Measurements from ENCODE around the gene TWIST2.

TWIST2 gene

DNA sequence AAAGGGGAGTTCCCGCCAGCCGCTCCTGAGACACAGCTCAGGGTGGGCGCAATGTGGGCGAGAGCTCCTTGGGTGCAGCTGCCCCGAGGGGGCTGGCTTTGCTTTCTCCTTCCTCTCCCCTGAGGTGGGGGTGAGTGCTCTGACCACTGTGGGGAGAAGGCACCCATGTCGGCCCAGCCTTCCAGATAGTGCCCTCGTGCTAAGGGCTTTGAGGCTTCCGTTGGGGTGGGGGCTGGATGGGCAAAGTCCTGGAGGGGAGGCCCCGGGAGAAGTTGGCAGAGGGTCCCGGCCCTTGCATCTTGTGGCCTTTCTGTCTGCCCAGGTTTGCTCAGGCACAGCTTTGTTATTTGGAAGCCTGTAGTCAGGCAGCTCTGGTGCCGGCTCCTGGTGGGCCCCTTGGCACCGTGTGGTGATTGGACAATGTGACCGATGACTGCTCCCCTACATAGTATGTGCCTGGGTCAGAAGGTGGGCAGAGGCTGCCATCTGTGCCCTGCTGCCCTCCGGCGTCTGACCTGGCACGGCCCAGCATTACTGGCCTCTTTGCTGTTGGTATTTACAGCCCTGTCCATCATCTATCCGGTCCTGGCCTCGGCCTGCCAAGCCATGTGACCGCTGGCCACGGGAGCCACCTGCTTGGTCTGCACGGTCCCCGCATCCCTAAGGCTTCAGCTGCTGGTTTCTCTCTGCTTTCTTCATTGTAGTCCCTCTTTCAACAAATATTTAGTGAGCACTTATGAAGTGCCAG, 50.8 kb downstream of the TWIST2 start:
- H3K27ac ChIP-seq = no peak overlapping the region
- TF ChIP-seq FOXP2 (optimal IDR thresholded peaks at IDR 0.05; ENCODE audit: control extremely low read depth, extremely low read length, insufficient read depth) (no peak), POLR2AphosphoS5 (IDR thresholded peaks at IDR 0.05; ENCODE audit: borderline replicate concordance, low read depth, low read length) (no peak), EZH2 (IDR thresholded peaks at IDR 0.05) (no peak)

DNA sequence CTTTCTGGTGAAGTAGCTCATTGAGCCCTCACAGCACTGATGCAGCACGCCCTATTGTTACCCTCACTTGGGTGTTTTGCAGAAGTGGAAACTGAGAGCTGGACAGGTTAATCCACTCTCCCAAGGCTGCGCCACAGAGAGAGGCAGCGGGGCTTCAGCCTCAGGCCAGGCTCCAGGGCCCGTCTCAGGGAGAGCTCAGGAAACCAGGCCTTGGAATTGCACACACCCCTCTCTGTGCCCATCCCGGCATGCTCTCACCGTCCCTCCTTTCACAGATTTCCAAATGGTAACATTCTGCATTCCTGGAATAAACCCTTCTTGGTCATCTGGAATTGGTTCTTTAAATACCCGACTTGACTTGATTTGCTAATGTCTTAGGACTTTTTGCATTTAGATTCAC, 51.5 kb downstream of the TWIST2 start:
- TF ChIP-seq POLR2AphosphoS5 (IDR thresholded peaks at IDR 0.05; ENCODE audit: borderline replicate concordance, low read depth, low read length) (no peak), FOXP2 (optimal IDR thresholded peaks at IDR 0.05; ENCODE audit: control extremely low read depth, extremely low read length, insufficient read depth) (no peak), EZH2 (IDR thresholded peaks at IDR 0.05) (no peak)
- DNase-seq (ENCODE audit: low read depth, low spot score) = no peak
- H3K36me3 ChIP-seq (ENCODE audit: insufficient read depth, low read length) = no peaks in the 10 kb centered on the region
- H3K9ac ChIP-seq (ENCODE audit: insufficient read length) = no peak overlapping the region
- H3K27ac ChIP-seq = no peak overlapping the region
- H3K9me3 ChIP-seq (ENCODE audit: low read depth, low read length) = no peaks in the 10 kb centered on the region
- no peak overlapping the region for H3K4me3 ChIP-seq

More for the DNA sequence above, 50.8 kb downstream of the TWIST2 start:
- no peak for DNase-seq (ENCODE audit: low read depth, low spot score)
- H3K36me3 ChIP-seq (ENCODE audit: insufficient read depth, low read length) = no peaks in the 10 kb centered on the region
- H3K9ac ChIP-seq (ENCODE audit: insufficient read length) = no peak overlapping the region
- H3K4me3 ChIP-seq = no peak overlapping the region
- no peaks in the 10 kb centered on the region for H3K9me3 ChIP-seq (ENCODE audit: low read depth, low read length)

DNA sequence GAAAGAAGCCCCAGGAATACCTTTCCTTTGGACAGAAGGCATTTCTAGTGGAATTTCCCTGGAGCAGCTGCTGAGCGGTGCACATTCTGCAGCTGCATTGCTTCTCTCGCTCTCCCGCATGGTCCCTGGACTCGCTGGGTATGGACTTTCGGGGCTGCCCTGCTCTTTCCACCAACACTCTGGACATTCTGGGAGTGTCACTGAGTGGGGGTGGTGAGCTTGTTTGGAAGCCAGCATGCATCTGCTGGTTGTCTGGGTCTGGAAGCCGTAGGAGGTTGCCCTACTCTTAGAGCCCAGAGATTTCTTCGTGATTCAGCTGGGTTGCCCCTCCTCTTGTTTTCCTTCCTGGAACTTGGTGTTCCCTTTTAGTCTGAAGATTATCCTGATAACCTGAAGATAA, 52.6 kb downstream of the TWIST2 start:
- no peak overlapping the region for H3K4me3 ChIP-seq
- DNase-seq (ENCODE audit: low read depth, low spot score) = no peak
- H3K36me3 ChIP-seq (ENCODE audit: insufficient read depth, low read length) = no peaks in the 10 kb centered on the region
- H3K27ac ChIP-seq = no peak overlapping the region
- TF ChIP-seq POLR2AphosphoS5 (IDR thresholded peaks at IDR 0.05; ENCODE audit: borderline replicate concordance, low read depth, low read length) (no peak), FOXP2 (optimal IDR thresholded peaks at IDR 0.05; ENCODE audit: control extremely low read depth, extremely low read length, insufficient read depth) (no peak), EZH2 (IDR thresholded peaks at IDR 0.05) (no peak)
- H3K9me3 ChIP-seq (ENCODE audit: low read depth, low read length) = no peaks in the 10 kb centered on the region
- no peak overlapping the region for H3K9ac ChIP-seq (ENCODE audit: insufficient read length)

DNA sequence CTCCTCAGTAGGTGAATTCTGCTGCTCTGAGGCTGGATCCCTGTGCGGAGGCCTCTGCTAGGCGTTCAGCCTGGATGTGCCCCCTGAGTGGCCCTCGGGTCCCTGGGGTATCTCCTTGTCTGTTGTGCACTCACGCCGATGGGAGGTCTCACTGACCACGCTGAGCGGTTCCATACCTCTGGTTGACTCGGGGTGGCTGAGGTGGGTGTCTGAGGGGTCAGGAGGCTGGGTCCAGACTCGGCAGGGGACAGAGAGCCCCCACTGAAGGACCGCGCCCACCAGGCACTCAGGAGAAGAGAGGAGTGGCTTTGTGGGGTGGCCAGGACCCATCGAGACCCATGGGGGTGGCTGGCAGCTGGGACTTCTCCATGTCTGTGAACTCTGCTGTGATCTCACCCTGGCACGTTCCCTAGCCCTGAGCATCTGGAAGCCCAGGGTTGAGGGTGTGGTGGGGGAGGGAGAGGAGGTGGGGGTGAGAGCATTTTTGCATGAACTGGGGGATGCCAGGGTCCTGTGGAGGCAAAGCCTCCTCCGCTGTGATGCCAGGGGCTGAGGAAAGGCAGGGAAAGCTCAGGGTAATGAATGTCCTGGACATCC, 53.7 kb downstream of the TWIST2 start:
- no peak overlapping the region for H3K4me3 ChIP-seq
- no peaks in the 10 kb centered on the region for H3K9me3 ChIP-seq (ENCODE audit: low read depth, low read length)
- no peak for DNase-seq (ENCODE audit: low read depth, low spot score)
- no peaks in the 10 kb centered on the region for H3K36me3 ChIP-seq (ENCODE audit: insufficient read depth, low read length)
- TF ChIP-seq EZH2 (IDR thresholded peaks at IDR 0.05) = no peak
- no peak for TF ChIP-seq FOXP2 (optimal IDR thresholded peaks at IDR 0.05; ENCODE audit: control extremely low read depth, extremely low read length, insufficient read depth)
- TF ChIP-seq POLR2AphosphoS5 (IDR thresholded peaks at IDR 0.05; ENCODE audit: borderline replicate concordance, low read depth, low read length) = no peak
- H3K9ac ChIP-seq (ENCODE audit: insufficient read length) = no peak overlapping the region
- H3K27ac ChIP-seq = no peak overlapping the region

DNA sequence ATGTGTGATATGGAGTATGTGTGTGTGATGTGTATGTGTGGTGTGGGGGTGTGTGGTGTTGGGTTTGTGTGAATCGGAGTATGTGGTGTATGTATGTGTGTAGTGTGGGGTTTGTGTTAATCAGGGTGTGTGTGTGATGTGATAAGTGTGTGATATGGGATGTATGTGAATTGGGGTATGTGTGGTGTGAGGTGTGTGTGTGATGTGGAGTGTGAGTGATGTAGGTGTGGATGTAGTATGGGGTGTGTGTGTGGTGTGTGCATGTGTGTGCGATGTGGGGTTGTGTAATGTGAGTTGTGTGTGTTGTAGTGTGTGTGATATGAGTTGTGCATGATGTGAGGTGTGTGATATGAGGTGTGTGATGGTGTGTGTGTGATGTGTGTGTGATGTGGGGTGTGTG, 54.4 kb downstream of the TWIST2 start:
- DNase-seq (ENCODE audit: low read depth, low spot score) = no peak
- no peak overlapping the region for H3K27ac ChIP-seq
- H3K36me3 ChIP-seq (ENCODE audit: insufficient read depth, low read length) = no peaks in the 10 kb centered on the region
- no peak overlapping the region for H3K4me3 ChIP-seq
- H3K9me3 ChIP-seq (ENCODE audit: low read depth, low read length) = no peaks in the 10 kb centered on the region
- no peak overlapping the region for H3K9ac ChIP-seq (ENCODE audit: insufficient read length)
- no peak for TF ChIP-seq POLR2AphosphoS5 (IDR thresholded peaks at IDR 0.05; ENCODE audit: borderline replicate concordance, low read depth, low read length)
- TF ChIP-seq EZH2 (IDR thresholded peaks at IDR 0.05) = no peak
- no peak for TF ChIP-seq FOXP2 (optimal IDR thresholded peaks at IDR 0.05; ENCODE audit: control extremely low read depth, extremely low read length, insufficient read depth)

DNA sequence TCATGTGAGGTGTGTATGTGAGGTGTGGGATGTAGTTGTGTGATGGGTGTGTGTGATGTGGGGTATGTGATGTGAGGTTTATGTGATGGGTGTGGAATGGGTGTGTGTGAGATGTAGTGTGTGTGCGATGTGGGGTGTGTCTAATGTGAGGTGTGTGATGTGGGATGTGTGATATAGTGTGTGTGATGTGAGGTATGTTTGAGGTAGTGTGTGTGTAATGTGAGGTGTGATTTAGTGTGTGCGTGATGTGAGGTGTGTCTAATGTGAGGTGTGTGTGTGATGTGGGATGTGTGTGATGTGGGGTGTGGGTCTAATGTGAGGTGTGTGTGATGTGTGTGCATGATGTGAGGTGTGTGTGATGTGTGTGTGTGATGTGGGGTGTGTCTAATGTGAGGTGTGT, 55.3 kb downstream of the TWIST2 start:
- DNase-seq (ENCODE audit: low read depth, low spot score) = no peak
- Histone ChIP-seq H3K9me3 (ENCODE audit: low read depth, low read length) (no peaks in the 10 kb centered on the region), H3K27ac (no peak overlapping the region), H3K4me3 (no peak overlapping the region), H3K9ac (ENCODE audit: insufficient read length) (no peak overlapping the region), H3K36me3 (ENCODE audit: insufficient read depth, low read length) (no peaks in the 10 kb centered on the region)
- no peak for TF ChIP-seq POLR2AphosphoS5 (IDR thresholded peaks at IDR 0.05; ENCODE audit: borderline replicate concordance, low read depth, low read length)
- TF ChIP-seq EZH2 (IDR thresholded peaks at IDR 0.05) = no peak
- no peak for TF ChIP-seq FOXP2 (optimal IDR thresholded peaks at IDR 0.05; ENCODE audit: control extremely low read depth, extremely low read length, insufficient read depth)

DNA sequence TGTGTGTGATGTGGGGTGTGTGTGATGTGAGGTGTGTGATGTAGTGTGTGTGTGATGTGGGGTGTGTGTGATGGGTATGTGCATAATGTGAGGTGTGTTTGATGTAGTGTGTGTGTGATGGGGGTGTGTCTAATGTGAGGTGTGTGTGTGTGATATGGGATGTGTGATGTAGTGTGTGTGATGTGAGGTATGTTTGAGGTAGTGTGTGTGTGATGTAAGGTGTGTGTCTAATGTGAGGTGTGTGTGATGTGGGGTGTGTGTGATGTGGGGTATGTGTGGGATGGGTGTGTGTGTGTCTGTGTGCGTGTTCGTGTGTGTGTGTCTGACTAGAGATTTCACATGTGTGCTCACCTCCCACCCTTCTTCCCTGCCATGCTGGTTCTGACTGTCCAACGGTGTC, 56.3 kb downstream of the TWIST2 start:
- no peak overlapping the region for H3K27ac ChIP-seq
- no peaks in the 10 kb centered on the region for H3K9me3 ChIP-seq (ENCODE audit: low read depth, low read length)
- TF ChIP-seq POLR2AphosphoS5 (IDR thresholded peaks at IDR 0.05; ENCODE audit: borderline replicate concordance, low read depth, low read length) (no peak), EZH2 (IDR thresholded peaks at IDR 0.05) (no peak), FOXP2 (optimal IDR thresholded peaks at IDR 0.05; ENCODE audit: control extremely low read depth, extremely low read length, insufficient read depth) (no peak)
- no peaks in the 10 kb centered on the region for H3K36me3 ChIP-seq (ENCODE audit: insufficient read depth, low read length)
- DNase-seq (ENCODE audit: low read depth, low spot score) = no peak
- no peak overlapping the region for H3K9ac ChIP-seq (ENCODE audit: insufficient read length)
- no peak overlapping the region for H3K4me3 ChIP-seq

DNA sequence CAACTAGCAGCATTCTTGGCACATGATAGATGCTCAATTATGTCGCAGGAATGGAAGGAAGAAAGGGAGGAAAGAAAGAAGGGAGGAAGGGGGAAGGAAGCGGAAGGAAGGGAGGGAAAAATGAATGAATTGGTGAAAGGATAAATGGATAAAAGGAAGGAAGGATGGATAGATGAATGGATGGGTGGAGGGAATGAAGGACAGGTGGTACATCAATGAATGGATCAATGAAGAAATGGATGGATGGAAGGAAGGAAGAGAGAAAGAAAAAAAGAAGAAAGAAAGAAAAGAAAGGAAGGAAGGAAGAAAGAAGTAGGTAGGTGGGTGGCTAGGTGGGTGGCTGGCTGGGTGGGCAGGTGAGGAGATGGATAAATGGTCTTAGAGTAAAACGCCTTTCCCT, 56.8 kb downstream of the TWIST2 start:
- no peak overlapping the region for H3K27ac ChIP-seq
- no peak overlapping the region for H3K4me3 ChIP-seq
- DNase-seq (ENCODE audit: low read depth, low spot score) = no peak
- no peak overlapping the region for H3K9ac ChIP-seq (ENCODE audit: insufficient read length)
- TF ChIP-seq FOXP2 (optimal IDR thresholded peaks at IDR 0.05; ENCODE audit: control extremely low read depth, extremely low read length, insufficient read depth) = no peak
- no peak for TF ChIP-seq POLR2AphosphoS5 (IDR thresholded peaks at IDR 0.05; ENCODE audit: borderline replicate concordance, low read depth, low read length)
- TF ChIP-seq EZH2 (IDR thresholded peaks at IDR 0.05) = no peak
- no peaks in the 10 kb centered on the region for H3K9me3 ChIP-seq (ENCODE audit: low read depth, low read length)
- H3K36me3 ChIP-seq (ENCODE audit: insufficient read depth, low read length) = no peaks in the 10 kb centered on the region
